WTC11 (cell line): ENCODE results near the gene NCKIPSD.

Experiments used
- ESRRA ChIP-seq: sonication (generic); formaldehyde crosslinking; IDR thresholded peaks from 2 replicates; pipeline ENCODE4 v1.8.1; 2022; ENCODE audit warnings: mild to moderate bottlenecking, missing genetic modification reagents, borderline replicate concordance
- ETV6 ChIP-seq: sonication (generic); formaldehyde crosslinking; IDR thresholded peaks from 2 replicates; pipeline ENCODE4 v1.8.1; 2022; ENCODE audit warnings: mild to moderate bottlenecking, missing genetic modification reagents
- FOXP1 ChIP-seq: sonication (generic); formaldehyde crosslinking; IDR thresholded peaks from 2 replicates; pipeline ENCODE4 v1.8.0; 2022; ENCODE audit warnings: missing genetic modification reagents, mild to moderate bottlenecking, moderate library complexity, borderline replicate concordance
- JUN ChIP-seq: sonication (generic); formaldehyde crosslinking; IDR thresholded peaks from 2 replicates; pipeline ENCODE4 v1.8.0; 2023; ENCODE audit warnings: mild to moderate bottlenecking, missing genetic modification reagents
- KAT7 ChIP-seq: sonication (generic); formaldehyde crosslinking; IDR thresholded peaks from 2 replicates; pipeline ENCODE4 v1.8.1; 2023; ENCODE audit warnings: missing genetic modification reagents, mild to moderate bottlenecking, borderline replicate concordance
- NR2C2 ChIP-seq: sonication (generic); formaldehyde crosslinking; IDR thresholded peaks from 2 replicates; pipeline ENCODE4 v1.8.0; 2022; ENCODE audit warnings: mild to moderate bottlenecking, missing genetic modification reagents
- SP1 ChIP-seq: sonication (generic); formaldehyde crosslinking; conservative IDR thresholded peaks from 2 replicates; pipeline ENCODE4 v1.8.1; 2022; ENCODE audit warnings: missing genetic modification reagents
- TF ChIP-seq, protein P1 (sequence below): fragments of 200-600 bp; IDR thresholded peaks from 2 replicates; pipeline ENCODE4 v1.8.0; 2022; ENCODE audit warnings: antibody characterized with exemption
- TF ChIP-seq, protein P2 (sequence below): fragments of 250-450 bp; sonication (Bioruptor Pico); IDR thresholded peaks from 2 replicates; pipeline ENCODE4 v2.1.2; 2022; ENCODE audit warnings: mild to moderate bottlenecking, moderate library complexity
- TF ChIP-seq, protein P3 (sequence below): sonication (generic); formaldehyde crosslinking; IDR thresholded peaks from 2 replicates; pipeline ENCODE4 v1.8.1; 2023; ENCODE audit warnings: mild to moderate bottlenecking, missing genetic modification reagents, moderate library complexity
- TF ChIP-seq, protein P4 (sequence below): sonication (generic); formaldehyde crosslinking; IDR thresholded peaks from 2 replicates; pipeline ENCODE4 v1.8.0; 2022; ENCODE audit warnings: mild to moderate bottlenecking, missing genetic modification reagents
- TF ChIP-seq, protein P5 (sequence below): sonication (generic); formaldehyde crosslinking; IDR thresholded peaks from 2 replicates; pipeline ENCODE4 v1.8.0; 2022; ENCODE audit warnings: missing genetic modification reagents

DNA sequence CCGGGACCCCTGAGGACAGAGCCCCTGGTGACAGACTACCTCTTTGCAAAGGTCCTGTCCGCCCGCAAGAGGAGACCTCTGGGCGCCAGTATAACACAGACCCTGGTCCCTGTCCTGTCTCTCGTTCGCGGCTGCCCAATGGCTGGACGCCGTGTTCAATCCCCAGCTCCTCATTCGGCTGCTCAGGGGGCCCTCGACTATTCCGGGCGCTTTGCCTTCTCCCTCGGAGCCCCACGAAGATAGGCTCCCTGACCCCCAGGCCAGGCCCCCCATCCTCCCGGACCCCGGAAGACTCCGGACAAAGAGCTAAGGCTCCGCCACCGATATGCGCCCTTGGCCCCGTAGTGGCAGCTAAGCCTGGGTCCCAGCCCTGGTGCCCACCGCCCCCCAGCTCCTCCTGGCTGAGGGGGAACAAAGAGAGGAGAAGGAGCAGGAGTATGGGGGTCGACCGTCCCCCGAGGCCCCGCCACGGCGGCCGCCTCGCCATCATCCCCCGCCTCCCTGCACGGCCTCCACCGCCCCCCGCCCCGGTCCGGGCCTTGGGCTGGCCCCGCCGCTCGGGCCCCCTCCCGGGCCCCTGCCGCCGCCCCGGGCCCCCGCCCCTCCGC lies 23.5 kb downstream of the NCKIPSD start:
- TF ChIP-seq, protein P1, sequence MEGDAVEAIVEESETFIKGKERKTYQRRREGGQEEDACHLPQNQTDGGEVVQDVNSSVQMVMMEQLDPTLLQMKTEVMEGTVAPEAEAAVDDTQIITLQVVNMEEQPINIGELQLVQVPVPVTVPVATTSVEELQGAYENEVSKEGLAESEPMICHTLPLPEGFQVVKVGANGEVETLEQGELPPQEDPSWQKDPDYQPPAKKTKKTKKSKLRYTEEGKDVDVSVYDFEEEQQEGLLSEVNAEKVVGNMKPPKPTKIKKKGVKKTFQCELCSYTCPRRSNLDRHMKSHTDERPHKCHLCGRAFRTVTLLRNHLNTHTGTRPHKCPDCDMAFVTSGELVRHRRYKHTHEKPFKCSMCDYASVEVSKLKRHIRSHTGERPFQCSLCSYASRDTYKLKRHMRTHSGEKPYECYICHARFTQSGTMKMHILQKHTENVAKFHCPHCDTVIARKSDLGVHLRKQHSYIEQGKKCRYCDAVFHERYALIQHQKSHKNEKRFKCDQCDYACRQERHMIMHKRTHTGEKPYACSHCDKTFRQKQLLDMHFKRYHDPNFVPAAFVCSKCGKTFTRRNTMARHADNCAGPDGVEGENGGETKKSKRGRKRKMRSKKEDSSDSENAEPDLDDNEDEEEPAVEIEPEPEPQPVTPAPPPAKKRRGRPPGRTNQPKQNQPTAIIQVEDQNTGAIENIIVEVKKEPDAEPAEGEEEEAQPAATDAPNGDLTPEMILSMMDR = no peak
- TF ChIP-seq ESRRA = no peak
- TF ChIP-seq, protein P2, sequence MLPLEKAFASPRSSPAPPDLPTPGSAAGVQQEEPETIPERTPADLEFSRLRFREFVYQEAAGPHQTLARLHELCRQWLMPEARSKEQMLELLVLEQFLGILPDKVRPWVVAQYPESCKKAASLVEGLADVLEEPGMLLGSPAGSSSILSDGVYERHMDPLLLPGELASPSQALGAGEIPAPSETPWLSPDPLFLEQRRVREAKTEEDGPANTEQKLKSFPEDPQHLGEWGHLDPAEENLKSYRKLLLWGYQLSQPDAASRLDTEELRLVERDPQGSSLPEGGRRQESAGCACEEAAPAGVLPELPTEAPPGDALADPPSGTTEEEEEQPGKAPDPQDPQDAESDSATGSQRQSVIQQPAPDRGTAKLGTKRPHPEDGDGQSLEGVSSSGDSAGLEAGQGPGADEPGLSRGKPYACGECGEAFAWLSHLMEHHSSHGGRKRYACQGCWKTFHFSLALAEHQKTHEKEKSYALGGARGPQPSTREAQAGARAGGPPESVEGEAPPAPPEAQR (CRISPR knock-in tag) = no peak
- no peak for TF ChIP-seq JUN (CRISPR knock-in tag)
- TF ChIP-seq, protein P3, sequence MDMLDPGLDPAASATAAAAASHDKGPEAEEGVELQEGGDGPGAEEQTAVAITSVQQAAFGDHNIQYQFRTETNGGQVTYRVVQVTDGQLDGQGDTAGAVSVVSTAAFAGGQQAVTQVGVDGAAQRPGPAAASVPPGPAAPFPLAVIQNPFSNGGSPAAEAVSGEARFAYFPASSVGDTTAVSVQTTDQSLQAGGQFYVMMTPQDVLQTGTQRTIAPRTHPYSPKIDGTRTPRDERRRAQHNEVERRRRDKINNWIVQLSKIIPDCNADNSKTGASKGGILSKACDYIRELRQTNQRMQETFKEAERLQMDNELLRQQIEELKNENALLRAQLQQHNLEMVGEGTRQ = no peak
- no peak for TF ChIP-seq FOXP1 (CRISPR knock-in tag)
- TF ChIP-seq, protein P4, sequence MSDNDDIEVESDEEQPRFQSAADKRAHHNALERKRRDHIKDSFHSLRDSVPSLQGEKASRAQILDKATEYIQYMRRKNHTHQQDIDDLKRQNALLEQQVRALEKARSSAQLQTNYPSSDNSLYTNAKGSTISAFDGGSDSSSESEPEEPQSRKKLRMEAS (CRISPR knock-in tag) = no peak
- no peak for TF ChIP-seq SP1 (CRISPR knock-in tag)
- TF ChIP-seq, protein P5, sequence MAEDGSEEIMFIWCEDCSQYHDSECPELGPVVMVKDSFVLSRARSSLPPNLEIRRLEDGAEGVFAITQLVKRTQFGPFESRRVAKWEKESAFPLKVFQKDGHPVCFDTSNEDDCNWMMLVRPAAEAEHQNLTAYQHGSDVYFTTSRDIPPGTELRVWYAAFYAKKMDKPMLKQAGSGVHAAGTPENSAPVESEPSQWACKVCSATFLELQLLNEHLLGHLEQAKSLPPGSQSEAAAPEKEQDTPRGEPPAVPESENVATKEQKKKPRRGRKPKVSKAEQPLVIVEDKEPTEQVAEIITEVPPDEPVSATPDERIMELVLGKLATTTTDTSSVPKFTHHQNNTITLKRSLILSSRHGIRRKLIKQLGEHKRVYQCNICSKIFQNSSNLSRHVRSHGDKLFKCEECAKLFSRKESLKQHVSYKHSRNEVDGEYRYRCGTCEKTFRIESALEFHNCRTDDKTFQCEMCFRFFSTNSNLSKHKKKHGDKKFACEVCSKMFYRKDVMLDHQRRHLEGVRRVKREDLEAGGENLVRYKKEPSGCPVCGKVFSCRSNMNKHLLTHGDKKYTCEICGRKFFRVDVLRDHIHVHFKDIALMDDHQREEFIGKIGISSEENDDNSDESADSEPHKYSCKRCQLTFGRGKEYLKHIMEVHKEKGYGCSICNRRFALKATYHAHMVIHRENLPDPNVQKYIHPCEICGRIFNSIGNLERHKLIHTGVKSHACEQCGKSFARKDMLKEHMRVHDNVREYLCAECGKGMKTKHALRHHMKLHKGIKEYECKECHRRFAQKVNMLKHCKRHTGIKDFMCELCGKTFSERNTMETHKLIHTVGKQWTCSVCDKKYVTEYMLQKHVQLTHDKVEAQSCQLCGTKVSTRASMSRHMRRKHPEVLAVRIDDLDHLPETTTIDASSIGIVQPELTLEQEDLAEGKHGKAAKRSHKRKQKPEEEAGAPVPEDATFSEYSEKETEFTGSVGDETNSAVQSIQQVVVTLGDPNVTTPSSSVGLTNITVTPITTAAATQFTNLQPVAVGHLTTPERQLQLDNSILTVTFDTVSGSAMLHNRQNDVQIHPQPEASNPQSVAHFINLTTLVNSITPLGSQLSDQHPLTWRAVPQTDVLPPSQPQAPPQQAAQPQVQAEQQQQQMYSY (CRISPR knock-in tag) = no peak
- TF ChIP-seq ETV6 = no peak
- TF ChIP-seq KAT7 (CRISPR knock-in tag) = no peak
- no peak for TF ChIP-seq NR2C2 (CRISPR knock-in tag)
